ENCODE data around the gene ZNF225.
A peak's percentile ranks its signal among the peaks of the same experiment; 100 is the strongest.
"Not testable (repeated sequence)": the region's sequence is repeated elsewhere in the genome, so short reads cannot be mapped to it uniquely, and the experiment has no call there.

ZNF225 gene

DNA sequence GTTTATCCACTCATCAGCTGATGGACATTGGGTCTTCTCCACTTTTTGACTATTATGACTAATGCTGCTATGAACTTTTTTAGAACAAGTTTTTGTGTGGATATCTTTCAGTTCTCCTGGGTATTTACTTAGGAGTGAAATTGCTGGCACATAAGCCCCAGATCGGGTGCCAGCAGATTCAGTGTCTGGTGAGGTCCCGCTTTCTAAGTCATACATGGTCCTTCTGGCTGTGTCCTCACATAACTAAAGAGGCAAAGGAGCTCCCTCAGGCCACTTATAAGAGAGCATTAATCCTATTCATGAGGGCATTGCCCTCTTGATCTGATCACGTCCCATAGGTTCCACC is 51.1 kb downstream of the ZNF225 start:
- DNase-seq = no peak

DNA sequence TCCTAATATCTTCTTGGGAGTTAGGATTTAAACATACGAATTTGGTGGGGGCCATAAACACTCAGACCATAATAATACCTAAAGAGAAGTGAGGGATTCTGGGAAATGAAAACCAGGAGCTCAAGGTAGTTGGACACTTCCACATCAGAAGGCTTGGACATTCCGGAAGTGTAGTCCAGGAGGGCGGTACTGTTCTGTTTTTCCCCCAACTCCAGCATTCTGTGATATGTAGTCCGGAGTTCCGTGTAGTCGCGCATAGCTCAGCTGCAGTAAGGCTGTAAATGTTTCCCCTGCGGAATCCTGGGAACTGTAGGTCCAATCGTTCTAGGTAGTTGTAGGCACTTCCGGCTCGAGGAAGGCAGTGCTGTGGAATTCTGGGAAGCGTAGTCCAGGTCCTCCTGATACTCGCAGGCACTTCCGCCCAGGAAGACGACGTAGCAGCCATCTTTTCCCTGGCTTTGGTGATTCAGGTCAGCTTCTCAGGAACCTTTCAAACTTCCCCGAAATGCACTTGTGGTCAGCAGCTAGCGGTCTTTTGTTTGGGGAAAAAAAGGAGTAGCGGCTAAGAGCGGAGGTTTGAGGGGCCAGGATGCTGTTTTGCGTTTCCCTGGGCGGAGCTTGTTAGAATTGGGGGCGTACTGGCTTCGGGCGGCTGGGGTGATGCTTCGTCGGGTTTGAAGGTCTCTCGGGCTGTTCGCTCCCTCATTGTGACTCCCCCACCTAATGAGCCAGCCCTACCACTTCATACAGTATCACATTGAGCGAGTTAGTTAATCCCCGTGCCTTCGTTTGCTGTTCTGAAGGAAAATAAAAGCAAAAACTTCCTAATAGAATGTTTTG is 51.7 kb downstream of the ZNF225 start, which contains the start of gene ZNF226:
ZNF226 (plus strand) TSS at position 428 of the 840 bp plus-strand sequence. CDS start 4,981 bp downstream, outside the sequence.
- peak; percentile 91 for DNase-seq

DNA sequence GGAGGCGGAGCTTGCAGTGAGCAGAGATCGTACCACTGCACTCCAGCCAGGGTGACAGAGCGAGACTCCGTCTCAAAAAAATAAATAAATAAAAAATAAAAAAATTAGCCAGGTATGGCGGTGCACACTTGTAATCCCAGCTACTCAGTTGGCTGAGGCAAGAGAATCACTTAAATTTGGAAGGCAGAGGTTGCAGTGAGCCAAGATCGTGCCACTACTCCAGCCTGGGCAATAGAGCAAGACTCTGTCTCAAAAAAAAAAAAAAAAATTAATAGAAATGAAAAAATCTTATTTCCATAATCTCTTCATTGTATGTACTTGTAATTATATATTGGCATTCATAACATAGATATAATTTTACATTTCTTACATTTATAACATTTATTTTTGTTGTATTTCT is 57.5 kb downstream of the ZNF225 start:
- DNase-seq = not testable (repeated sequence)

DNA sequence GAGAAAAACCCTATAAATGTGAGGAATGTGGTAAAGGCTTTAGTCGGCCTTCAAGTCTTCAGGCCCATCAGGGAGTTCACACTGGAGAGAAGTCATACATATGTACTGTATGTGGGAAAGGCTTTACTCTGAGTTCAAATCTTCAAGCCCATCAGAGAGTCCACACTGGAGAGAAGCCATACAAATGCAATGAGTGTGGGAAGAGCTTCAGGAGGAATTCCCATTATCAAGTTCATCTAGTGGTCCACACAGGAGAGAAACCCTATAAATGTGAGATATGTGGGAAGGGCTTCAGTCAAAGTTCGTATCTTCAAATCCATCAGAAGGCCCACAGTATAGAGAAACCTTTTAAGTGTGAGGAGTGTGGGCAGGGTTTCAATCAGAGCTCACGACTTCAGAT is 63.4 kb downstream of the ZNF225 start:
- no peak for DNase-seq

DNA sequence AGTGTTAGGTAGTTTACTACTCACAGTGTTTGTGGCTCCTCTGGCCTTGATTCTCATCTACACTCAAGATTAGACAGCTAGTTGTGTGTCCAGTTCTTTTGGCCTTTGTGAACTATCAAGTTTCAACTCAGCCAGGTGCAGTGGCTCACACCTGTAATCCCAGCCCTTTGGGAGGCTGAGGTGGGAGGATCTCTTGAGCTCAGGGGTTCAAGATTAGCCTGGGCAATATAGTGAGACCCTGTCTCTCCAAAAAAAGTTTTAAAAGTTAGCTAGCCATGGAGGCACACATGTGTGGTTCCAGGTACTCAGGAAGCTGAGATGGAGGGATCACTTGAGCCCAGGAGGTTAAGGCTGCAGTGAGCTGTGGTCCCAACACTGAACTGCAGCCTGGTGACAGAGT is 67.8 kb downstream of the ZNF225 start:
- no peak for DNase-seq

DNA sequence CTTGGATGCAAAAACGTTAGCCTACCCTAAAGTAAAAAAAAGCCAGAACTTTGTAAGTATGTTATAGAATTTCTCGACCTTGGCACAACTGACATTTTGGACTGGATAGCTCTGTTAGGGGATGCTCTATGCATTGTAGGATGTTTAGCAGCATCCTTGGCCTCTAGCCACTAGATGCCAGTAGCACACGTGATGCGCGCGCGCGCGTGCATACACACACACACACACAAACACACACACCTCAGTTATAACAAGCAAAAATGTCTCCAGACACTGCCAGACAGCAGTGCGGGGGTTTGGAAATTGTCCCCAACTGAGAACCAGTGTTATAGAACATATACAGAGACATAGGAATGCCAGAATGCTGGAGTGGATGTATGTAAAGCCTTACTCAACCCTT is 68.9 kb downstream of the ZNF225 start:
- DNase-seq = no peak

Data from activated CD4-positive, alpha-beta T cell treated with anti-CD3 and anti-CD28 coated beads, Interleukin-2, amount 50 U/mL, for 16 hours (primary cell).